Measurements from ENCODE around the gene TCFL5.

The TCFL5 gene

DNA sequence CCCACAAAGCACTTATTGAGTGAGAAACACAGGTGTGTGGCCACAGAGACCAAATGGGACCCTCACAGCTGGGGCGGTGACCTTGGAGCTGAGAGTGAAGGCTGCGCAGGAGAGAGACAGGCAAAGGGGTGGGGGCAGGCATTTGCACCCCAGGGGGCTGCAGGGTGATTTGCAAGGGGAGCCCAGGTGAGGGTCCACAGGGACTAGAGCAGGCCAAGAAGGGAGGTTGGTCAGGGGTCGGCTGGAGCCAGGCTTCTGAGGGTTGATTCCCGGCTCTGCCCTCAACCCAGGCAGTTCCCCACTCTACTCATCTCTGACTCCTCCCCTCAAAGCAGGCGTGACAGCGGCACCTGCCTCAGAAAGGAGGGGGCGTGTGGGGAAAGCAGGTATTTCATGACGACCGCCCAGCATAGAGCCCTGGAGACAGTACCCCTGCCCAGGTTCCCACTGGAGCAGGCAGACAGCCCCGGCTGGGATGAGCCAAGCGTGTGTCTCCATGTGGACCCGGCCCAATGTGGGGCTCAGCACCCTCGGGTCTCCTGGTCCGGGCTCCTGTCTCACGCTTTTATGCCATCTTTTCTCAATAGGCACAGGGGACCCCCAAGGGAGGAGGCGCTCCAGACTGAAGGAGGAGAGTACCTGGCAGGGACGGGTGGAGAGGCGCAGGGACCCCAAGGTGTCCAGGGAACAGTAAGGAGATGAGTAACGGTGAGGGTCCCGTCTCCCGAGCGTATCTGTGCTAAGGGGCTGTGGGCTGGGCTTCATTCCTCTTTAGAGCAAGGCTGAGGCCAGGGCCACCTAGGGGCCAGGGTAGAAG, 68.5 kb downstream of the TCFL5 start:
- H3K9me3 ChIP-seq (ENCODE audit: insufficient read depth, low read length): no peaks in the 10 kb centered on the region
- H3K9ac ChIP-seq (ENCODE audit: low read length): peak overlapping the region; percentile 44; the same call in 1 of the 2 replicates
- H4K20me1 ChIP-seq (ENCODE audit: insufficient read depth, low read length): peaks cover 8% of the 10 kb centered on the region; the same call in 1 of the 2 replicates
- H3K4me1 ChIP-seq (ENCODE audit: low read length): peaks cover 23% of the 10 kb centered on the region
- peak overlapping the region; percentile 88 for H3K4me2 ChIP-seq (ENCODE audit: low read length)
- no peak overlapping the region for H3K27ac ChIP-seq (ENCODE audit: low read length)
- TF ChIP-seq, protein P1, sequence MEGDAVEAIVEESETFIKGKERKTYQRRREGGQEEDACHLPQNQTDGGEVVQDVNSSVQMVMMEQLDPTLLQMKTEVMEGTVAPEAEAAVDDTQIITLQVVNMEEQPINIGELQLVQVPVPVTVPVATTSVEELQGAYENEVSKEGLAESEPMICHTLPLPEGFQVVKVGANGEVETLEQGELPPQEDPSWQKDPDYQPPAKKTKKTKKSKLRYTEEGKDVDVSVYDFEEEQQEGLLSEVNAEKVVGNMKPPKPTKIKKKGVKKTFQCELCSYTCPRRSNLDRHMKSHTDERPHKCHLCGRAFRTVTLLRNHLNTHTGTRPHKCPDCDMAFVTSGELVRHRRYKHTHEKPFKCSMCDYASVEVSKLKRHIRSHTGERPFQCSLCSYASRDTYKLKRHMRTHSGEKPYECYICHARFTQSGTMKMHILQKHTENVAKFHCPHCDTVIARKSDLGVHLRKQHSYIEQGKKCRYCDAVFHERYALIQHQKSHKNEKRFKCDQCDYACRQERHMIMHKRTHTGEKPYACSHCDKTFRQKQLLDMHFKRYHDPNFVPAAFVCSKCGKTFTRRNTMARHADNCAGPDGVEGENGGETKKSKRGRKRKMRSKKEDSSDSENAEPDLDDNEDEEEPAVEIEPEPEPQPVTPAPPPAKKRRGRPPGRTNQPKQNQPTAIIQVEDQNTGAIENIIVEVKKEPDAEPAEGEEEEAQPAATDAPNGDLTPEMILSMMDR (IDR thresholded peaks at IDR 0.05; ENCODE audit: low read depth, low read length): no peak
- TF ChIP-seq EZH2phosphoT487 (IDR thresholded peaks at IDR 0.05; ENCODE audit: low read depth): no peak
- peaks cover 38% of the 10 kb centered on the region for H3K27me3 ChIP-seq (ENCODE audit: low read depth, low read length)
- peaks cover 8% of the 10 kb centered on the region for H3K79me2 ChIP-seq (ENCODE audit: low read length)
- no peak overlapping the region for H2AFZ ChIP-seq (ENCODE audit: low read depth, low read length)
- H3K4me3 ChIP-seq (ENCODE audit: low read length): peak overlapping the region; percentile 76
- H3K36me3 ChIP-seq (replicated peaks; ENCODE audit: low read depth, low read length): peaks cover 8% of the 10 kb centered on the region

DNA sequence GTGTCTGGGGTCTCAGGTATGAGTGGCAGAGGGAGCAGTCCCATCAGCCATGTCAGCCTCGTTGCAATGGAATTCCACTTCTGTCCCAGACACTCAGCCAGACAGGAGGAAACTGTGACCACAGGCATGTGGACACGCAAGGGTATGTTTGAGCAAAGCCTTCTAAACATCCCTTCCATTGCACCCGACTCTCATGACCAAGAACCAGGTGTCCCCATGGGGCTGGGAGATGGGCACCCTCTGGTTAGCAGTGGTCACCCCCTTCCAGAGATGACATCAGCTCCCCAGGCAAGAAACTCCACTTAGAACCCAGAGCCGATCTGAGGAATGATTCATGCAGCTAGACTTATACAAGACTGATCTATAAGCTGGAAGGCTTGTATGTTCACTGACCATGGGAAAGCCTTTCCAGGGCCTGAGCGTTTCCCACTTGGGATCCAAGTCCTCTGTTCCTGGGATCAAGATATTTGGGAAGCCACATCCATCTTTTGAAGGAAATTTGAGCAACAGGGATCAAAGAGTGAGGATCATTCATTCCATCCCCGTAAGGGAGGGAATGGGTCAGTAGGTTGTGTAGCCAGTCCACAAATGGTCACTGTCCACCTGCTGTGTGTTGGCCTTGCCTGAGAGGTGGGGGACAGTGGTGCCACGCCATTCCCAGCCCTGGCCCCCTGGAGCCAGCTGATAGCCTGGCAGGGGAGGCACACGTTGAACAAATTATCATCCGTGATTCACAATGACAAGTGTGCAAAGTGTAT, 69.3 kb downstream of the TCFL5 start:
- Histone ChIP-seq H3K36me3 (replicated peaks; ENCODE audit: low read depth, low read length) (no peaks in the 10 kb centered on the region), H3K9ac (ENCODE audit: low read length) (no peak overlapping the region), H3K27ac (ENCODE audit: low read length) (no peak overlapping the region), H3K4me1 (ENCODE audit: low read length) (peaks cover 23% of the 10 kb centered on the region), H3K4me3 (ENCODE audit: low read length) (no peak overlapping the region), H4K20me1 (ENCODE audit: insufficient read depth, low read length) (peaks cover 3% of the 10 kb centered on the region; the same call in 1 of the 2 replicates), H3K79me2 (ENCODE audit: low read length) (peaks cover 5% of the 10 kb centered on the region), H3K27me3 (ENCODE audit: low read depth, low read length) (peaks cover 46% of the 10 kb centered on the region), H3K4me2 (ENCODE audit: low read length) (no peak overlapping the region), H3K9me3 (ENCODE audit: insufficient read depth, low read length) (no peaks in the 10 kb centered on the region), H2AFZ (ENCODE audit: low read depth, low read length) (no peak overlapping the region)
- TF ChIP-seq EZH2phosphoT487 (IDR thresholded peaks at IDR 0.05; ENCODE audit: low read depth): no peak
- TF ChIP-seq, protein P1 (IDR thresholded peaks at IDR 0.05; ENCODE audit: low read depth, low read length): no peak

DNA sequence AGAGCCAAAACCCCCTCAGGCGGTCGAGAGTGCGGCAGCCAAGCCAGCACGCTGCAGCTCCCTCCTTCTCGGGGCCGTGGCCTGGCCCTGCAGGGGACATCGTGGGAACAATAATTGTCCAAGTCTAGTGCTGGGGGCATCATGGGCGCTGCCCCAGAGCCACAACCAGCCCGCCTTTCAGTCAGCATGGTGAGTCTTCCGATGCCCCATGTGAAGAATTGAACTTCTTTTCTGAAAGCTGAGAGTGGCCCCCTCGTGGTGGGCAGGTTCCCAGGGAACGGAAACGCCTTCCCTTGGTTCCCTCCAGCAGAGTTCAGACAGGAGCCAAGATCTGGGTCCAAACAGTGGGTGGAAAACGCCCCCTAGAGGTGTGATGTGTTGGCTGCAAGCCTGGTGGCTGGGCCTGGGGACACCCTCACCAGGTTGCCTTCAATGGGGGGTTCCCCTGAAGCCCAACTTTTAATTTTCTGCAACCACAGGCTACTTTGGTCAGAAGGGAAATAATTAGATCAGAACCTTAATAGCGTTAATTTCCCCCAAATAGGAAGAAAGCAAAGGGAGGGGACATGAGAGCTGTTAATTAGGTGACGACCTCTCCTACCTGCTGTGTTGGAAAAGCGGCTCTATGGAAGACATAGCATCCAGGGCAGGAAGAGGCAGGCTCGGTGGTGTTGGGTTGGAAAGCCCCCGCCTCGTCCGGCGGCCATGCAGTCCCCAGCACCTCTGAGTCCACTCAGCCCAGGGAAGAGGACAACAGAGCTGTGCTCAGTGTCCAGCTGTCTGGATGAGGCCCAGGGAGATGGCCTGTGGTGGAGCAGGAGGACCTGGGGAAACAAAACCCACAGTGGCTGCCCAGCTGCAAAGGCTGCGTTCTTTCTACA, 70.1 kb downstream of the TCFL5 start:
- H3K4me3 ChIP-seq (ENCODE audit: low read length): peak overlapping the region; percentile 12; the same call in 1 of the 2 replicates
- peak overlapping the region; percentile 45 for H3K4me2 ChIP-seq (ENCODE audit: low read length)
- no peak overlapping the region for H2AFZ ChIP-seq (ENCODE audit: low read depth, low read length)

More for the DNA sequence above, 70.1 kb downstream of the TCFL5 start:
- peaks cover 21% of the 10 kb centered on the region for H3K4me1 ChIP-seq (ENCODE audit: low read length)
- TF ChIP-seq, protein P1 (IDR thresholded peaks at IDR 0.05; ENCODE audit: low read depth, low read length): peak; percentile 98
- no peak for TF ChIP-seq EZH2phosphoT487 (IDR thresholded peaks at IDR 0.05; ENCODE audit: low read depth)
- no peak overlapping the region for H3K27ac ChIP-seq (ENCODE audit: low read length)
- H3K9ac ChIP-seq (ENCODE audit: low read length): no peak overlapping the region
- peaks cover 49% of the 10 kb centered on the region for H3K27me3 ChIP-seq (ENCODE audit: low read depth, low read length)
- H3K9me3 ChIP-seq (ENCODE audit: insufficient read depth, low read length): no peaks in the 10 kb centered on the region
- no peaks in the 10 kb centered on the region for H4K20me1 ChIP-seq (ENCODE audit: insufficient read depth, low read length)
- no peaks in the 10 kb centered on the region for H3K79me2 ChIP-seq (ENCODE audit: low read length)
- H3K36me3 ChIP-seq (replicated peaks; ENCODE audit: low read depth, low read length): no peaks in the 10 kb centered on the region

Data from OCI-LY3 (cell line).